NCI-H446 treated with DMSO at 0.1 percent for 48 hours (cell line): Measurements from ENCODE around the gene SH3D19.
A peak's percentile ranks its signal among the peaks of the same experiment; 100 is the strongest.

Experiments
- DNase-seq: peaks from one replicate; lab custom pipeline; 2025; lab: John Stamatoyannopoulos, UW

Gene SH3D19, protein sequence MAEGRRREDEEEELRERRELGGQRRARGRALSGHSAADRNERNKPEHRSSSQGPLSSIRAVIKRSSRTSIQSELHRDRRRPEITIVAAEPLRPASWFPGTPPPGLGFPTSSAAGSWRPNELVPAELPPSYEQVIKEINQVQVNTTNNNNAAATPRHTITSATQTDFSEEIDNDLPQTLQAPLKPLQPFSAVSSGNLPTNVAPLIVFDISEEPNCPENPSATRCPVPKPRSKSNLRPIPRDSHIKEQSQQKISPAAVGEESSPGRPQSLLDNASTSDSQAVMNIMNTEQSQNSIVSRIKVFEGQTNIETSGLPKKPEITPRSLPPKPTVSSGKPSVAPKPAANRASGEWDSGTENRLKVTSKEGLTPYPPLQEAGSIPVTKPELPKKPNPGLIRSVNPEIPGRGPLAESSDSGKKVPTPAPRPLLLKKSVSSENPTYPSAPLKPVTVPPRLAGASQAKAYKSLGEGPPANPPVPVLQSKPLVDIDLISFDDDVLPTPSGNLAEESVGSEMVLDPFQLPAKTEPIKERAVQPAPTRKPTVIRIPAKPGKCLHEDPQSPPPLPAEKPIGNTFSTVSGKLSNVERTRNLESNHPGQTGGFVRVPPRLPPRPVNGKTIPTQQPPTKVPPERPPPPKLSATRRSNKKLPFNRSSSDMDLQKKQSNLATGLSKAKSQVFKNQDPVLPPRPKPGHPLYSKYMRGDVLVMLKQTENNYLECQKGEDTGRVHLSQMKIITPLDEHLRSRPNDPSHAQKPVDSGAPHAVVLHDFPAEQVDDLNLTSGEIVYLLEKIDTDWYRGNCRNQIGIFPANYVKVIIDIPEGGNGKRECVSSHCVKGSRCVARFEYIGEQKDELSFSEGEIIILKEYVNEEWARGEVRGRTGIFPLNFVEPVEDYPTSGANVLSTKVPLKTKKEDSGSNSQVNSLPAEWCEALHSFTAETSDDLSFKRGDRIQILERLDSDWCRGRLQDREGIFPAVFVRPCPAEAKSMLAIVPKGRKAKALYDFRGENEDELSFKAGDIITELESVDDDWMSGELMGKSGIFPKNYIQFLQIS

GRCh38 chr4:151325111-151325948, at the start of gene SH3D19:
Gene SH3D19, minus strand, starts transcription at chr4:151325605. Its CDS starts 253 bp downstream, at chr4:151325352.
- DNase-seq, result no peak

DNA sequence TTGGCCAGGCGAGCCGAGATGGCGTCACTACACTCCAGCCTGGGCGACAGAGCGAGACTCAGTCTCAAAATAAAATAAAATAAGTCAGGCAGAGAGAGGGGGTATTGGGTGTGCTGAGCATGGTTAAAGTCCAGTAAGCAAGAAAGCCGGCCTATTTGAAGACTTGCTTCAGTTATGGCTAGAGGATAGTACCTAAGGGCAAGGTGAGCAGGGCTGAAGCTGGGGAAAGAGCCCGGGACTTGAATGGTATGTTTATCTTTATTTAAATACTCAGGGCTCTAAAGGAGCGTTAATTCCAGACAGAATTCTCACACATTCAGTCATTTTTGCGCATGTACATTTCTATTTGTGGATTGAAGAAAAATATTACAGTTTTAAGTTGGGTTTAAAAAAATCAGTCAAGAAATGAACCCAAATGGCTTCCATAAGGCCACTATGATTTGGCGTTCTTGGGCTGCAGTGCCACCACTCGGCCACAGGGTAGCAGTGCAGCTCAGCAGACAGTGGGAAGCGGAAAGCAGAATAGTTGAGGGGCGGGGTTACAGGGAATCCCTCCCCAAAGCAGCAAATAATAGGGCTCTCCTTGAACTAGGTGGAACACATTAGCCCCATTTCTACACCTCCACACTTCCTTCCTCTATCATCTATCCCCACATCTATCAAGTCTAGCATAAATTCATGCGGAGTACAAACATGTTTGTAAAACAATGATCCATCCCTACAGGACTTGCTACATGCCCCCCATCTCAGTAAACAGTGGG, 37.2 kb upstream of the SH3D19 start:
- peak; percentile 53 for DNase-seq

DNA sequence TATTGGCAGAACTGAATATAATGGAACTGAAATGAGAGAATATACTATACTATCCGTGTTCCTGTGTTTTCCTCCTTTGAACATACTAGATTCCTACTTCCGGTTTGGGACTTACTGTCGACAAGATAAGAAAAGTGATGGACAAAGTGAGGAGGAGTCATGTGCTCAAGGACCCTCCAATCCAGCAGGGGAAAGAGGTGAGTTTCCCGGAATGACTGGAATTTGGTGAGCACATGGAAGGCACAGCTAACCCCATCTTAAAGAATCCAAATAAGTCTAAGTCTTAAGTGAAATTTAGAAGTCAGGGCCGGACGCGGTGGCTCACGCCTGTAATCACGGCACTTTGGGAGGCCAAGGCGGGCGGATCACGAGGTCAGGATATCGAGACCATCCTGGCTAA, 36.6 kb upstream of the SH3D19 start:
- no peak for DNase-seq

- no peak for DNase-seq
Measured at GRCh38 chr4:151361126-151361525, 35.7 kb upstream of the SH3D19 start.

DNA sequence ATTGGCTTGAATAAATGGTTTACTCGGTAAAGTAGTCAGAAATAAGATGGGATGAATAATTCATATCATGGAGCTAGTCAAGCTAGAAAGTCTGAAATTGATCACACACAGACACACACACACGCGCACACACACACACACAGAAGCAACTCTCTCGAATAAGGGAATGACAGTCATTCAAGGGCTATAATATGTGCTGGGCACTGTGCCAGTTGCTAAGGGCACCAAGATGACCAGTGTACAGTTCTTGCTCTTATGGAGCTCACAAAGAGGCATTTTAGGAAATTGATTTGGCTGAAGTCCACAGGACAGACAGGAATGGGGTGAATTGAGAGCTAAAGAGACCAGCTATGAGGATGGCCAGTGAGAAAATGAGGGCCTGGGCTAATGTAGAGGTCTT, 34.2 kb upstream of the SH3D19 start:
- DNase-seq, result no peak

- no peak for DNase-seq
Measured at GRCh38 chr4:151358266-151358665, 32.9 kb upstream of the SH3D19 start.

GRCh38 chr4:151356510-151356909, 31.1 kb upstream of the SH3D19 start:
- DNase-seq, result no peak

DNA sequence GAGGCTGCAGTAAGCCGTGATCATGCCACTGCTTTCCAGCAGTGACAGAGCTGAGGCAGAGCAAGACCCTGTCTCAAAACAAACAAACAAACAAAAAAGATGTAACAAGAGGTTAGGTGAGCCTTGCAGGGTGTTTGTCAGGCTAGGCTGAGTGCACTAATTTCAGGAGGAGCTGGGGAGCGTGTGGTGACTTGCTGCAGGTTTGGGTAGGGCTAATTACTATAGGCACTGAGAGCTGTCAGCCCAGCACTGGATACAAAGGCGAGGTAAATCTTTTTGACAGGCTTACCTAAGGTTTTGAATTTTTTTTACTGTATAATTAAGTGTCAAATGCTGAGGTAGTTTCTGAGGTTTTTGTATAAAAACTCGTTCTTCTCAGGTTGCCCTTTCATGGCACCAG, 29.8 kb upstream of the SH3D19 start:
- no peak for DNase-seq

DNA sequence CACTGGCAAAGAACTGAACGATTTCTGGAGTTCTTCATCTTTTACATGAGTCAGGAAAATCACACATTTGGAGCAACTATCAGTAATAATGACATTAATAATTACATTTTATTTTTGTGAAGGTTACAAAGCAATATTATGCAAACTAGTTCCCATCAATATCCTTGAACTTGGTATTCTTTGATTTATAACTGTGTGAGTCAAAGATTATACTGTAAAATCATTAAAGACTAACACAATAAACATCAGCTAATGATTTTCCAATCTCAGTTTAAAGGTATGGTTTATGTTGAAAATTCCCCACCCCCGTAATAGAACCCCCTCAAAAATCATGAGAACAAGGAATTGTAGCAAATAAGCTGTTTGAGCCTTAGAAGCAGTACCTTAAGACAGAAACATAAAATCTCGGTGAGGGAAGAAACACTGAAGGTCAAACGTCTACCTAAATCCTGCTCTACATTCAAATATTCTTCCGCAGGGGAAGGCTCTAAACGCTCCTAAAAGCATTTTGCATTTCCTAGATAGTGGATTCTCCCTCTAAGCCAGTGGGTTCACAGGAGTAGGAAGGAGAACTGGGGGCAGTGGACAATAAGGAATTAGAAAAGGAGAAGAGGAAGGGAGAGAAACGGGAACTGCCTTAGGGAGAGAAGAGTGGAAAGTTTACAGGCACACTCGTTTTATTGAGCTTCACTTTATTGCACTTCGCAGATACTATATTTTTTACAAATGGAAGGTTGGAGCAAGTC, 22.3 kb upstream of the SH3D19 start:
- no peak for DNase-seq

GRCh38 chr4:151344948-151345347, 19.5 kb upstream of the SH3D19 start:
- no peak for DNase-seq

DNA sequence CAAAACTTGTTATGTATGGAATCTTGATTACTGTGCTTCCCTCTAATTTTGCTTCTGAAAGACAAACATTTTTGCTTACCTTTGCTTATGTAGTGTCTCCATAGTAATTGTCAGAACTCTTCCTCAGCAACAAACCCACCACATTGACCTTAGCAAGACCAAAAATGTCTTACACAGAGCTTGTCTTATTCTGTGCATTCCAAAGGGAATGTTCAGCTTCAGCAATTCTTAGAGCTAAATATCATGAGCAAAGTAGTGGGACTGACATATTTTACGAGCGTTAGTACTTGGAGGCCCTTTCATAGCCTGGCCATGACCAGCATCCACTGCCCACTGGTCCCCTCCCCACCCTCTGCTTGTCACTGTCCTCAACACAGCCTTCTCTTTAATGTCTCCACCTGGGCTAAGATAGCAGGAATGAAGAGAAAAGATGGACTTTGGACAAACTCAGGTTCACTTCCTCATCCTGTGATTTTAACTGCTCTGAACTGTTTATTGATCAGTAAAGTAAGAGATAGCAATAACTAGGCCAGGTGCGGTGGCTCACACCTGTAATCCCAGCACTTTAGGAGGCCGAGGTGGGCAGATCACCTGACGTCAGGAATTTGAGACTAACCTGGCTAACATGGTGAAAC, 15.5 kb upstream of the SH3D19 start:
- DNase-seq, result no peak

GRCh38 chr4:151339467-151339866, 14.1 kb upstream of the SH3D19 start:
- DNase-seq, result no peak

GRCh38 chr4:151331276-151332042, 6.1 kb upstream of the SH3D19 start:
- DNase-seq, result no peak

- no peak for DNase-seq
Measured at GRCh38 chr4:151329217-151330007, 4.0 kb upstream of the SH3D19 start.

DNA sequence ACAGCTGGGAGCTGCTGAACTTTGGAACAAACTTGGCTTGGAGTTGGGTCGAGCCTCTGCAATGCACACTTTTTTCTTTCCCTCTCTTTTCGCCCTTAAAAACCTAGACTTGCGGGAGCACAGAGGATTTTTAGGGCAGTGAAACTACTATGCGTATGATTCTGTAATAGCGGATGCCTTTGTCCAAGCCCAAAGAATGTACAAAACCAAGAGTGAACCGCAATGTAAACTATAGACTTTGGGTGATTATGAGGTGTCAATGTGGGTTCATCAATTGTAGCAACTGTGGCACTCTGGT, 493 bp upstream of the SH3D19 start:
- DNase-seq, result no peak

DNA sequence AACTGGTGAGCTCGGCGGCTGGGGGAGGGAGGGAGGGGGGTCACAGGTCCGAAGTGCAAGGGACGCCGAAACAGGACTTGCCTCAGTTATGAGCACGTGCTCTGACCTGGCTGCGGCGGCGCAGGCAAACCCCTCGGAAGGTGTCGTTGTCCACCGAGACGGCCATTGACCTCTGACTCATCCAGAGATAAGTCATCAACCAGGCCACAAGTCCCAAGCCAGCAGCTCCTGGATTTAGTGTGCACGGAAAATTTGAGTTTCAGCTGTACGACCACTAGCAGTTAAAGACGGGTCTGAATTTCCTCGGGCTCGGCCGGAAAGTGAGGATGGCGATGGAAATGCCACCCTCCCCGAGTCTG, 674 bp downstream of the SH3D19 start:
- DNase-seq, result no peak

GRCh38 chr4:151324124-151324751, 1.2 kb downstream of the SH3D19 start:
- DNase-seq, result no peak

DNA sequence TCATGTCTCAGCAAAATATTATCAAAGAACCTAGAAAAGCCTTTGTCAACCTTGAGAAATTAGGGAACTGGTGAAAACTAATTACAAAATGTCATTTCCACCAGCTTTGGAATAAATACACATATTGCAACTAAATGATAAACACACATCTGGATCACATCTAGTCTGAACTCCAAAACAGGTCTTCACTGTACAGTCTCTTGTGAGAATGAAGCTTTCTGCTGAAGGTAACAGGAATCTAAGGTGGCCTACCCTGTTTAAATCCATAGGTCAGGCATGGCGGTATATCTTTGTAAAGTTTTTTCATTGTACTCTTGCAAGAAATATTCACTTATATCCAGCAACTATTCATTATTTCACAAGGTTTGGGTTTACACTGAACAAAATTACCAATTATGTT, 1.7 kb downstream of the SH3D19 start:
- no peak for DNase-seq
